Endothelial cell of umbilical vein (primary cell): ENCODE measurements around the gene FXYD4.

ENCODE experiments used
- CTCF ChIP-seq, 2 donors: IDR thresholded peaks; 1 replicate in 1 of 2; 2 replicates in 1 of 2; pipeline ENCODE4 v1.5.1; 2011; ENCODE audit warnings: low read length in 2 of 2, mild to moderate bottlenecking in 2 of 2, moderate library complexity in 2 of 2, control low read depth in 1 of 2, inconsistent platforms in 1 of 2, low read depth in 1 of 2; ENCODE audit not compliant: insufficient read depth in 1 of 2; ENCODE audit errors: extremely low read depth in 1 of 2
- EZH2 ChIP-seq: IDR thresholded peaks from 2 replicates; pipeline ENCODE4 v1.6.1; 2012; ENCODE audit warnings: borderline replicate concordance, low read depth, mild to moderate bottlenecking, moderate library complexity, low read length, inconsistent platforms; ENCODE audit not compliant: severe bottlenecking
- JUN ChIP-seq: IDR thresholded peaks from 2 replicates; pipeline ENCODE4 v1.6.1; 2011; ENCODE audit warnings: borderline replicate concordance, low read depth; ENCODE audit not compliant: insufficient read length, insufficient read depth
- MYC ChIP-seq: IDR thresholded peaks from one replicate; pipeline ENCODE4 v1.6.1; 2011; ENCODE audit warnings: mild to moderate bottlenecking, low read depth, low read length
- POLR2A ChIP-seq: IDR thresholded peaks from 2 replicates; pipeline ENCODE4 v1.6.1; 2012; ENCODE audit warnings: low read depth, mild to moderate bottlenecking, control low read depth, low read length
- POLR2AphosphoS5 ChIP-seq: IDR thresholded peaks from 2 replicates; pipeline ENCODE4 v1.6.1; 2012; ENCODE audit warnings: low read depth, mild to moderate bottlenecking, control low read depth, low read length, moderate library complexity; ENCODE audit not compliant: insufficient read depth

- no peak for TF ChIP-seq POLR2A
- no peak for TF ChIP-seq CTCF (IDR thresholded peaks at IDR 0.05; ENCODE audit: extremely low read depth in 1 of 2, insufficient read depth in 1 of 2, low read depth in 1 of 2, low read length in 2 of 2)
- no peak for TF ChIP-seq JUN
- TF ChIP-seq POLR2AphosphoS5, result no peak
- no peak for TF ChIP-seq EZH2
- TF ChIP-seq MYC, result no peak
These were observed 11.3 kb upstream of the FXYD4 start for GRCh38 chr10:43360086-43360485.
